Thoracic aorta (tissue), 2 donors: ENCODE data around the gene OR5B21. TPM values are rescaled to one million over a fixed set of nuclear protein-coding genes. Genes with fewer than 3 reads are reported as not detected.

Source experiments
- ATAC-seq: fragments of 150-250 bp; one replicate; pipeline ENCODE4 v1.8.0; 2017; ENCODE audit warnings: low read depth; ENCODE audit not compliant: insufficient number of reproducible peaks, low FRiP score
- DNase-seq: peaks from one replicate; pipeline ENCODE4 v3.0.0-alpha.2; 2020; ENCODE audit warnings: low spot score
- H3K27ac ChIP-seq, 2 donors: fragments of 200-600 bp; sonication (generic); 1 replicate in 1 of 2; 2 replicates in 1 of 2; pipeline ENCODE4 v1.5.1; 2016; ENCODE audit warnings: mild to moderate bottlenecking in 2 of 2, moderate library complexity in 2 of 2
- H3K27me3 ChIP-seq: fragments of 200-600 bp; sonication (generic); replicated peaks from 2 replicates; pipeline ENCODE4 v1.6.0; 2016; ENCODE audit warnings: mild to moderate bottlenecking; ENCODE audit not compliant: insufficient read depth
- H3K36me3 ChIP-seq: fragments of 200-600 bp; sonication (generic); one replicate; pipeline ENCODE4 v1.5.1; 2016
- H3K4me1 ChIP-seq, 2 donors: fragments of 200-600 bp; sonication (generic); 1 replicate in 1 of 2; 2 replicates in 1 of 2; pipeline versions ENCODE4 v1.5.1 to v1.6.0; 2016; ENCODE audit warnings: low read depth in 2 of 2, mild to moderate bottlenecking in 1 of 2; ENCODE audit not compliant: control insufficient read depth in 1 of 2
- H3K4me3 ChIP-seq: fragments of 200-600 bp; sonication (generic); 2 replicates; pipeline ENCODE4 v1.5.1; 2016; ENCODE audit warnings: mild to moderate bottlenecking
- H3K9me3 ChIP-seq: fragments of 200-600 bp; sonication (generic); 2 replicates; pipeline ENCODE4 v1.5.1; 2016
- CTCF ChIP-seq: fragments of 200-600 bp; sonication (generic); IDR thresholded peaks from one replicate; pipeline ENCODE4 v1.5.1; 2019; ENCODE audit warnings: antibody characterized with exemption
- total RNA-seq, 2 donors: library from RNA; depleted of rRNA; stranded (reverse); fragments of >200 nt; gene quantifications; one replicate each; pipeline versions ENCODE4 v1.1.0 to v1.2.3, GENCODE V29; 2016

OR5B21 gene
- total RNA-seq, 2 donors from 2014 or later = not detected

- ATAC-seq = no peak
- TF ChIP-seq CTCF = no peak
- Histone ChIP-seq H3K9me3 (no peaks in the 10 kb centered on the region), H3K36me3 (no peaks in the 10 kb centered on the region), H3K27ac (no peak overlapping the region), H3K4me1 (no peaks in the 10 kb centered on the region), H3K27me3 (no peaks in the 10 kb centered on the region), H3K4me3 (no peak overlapping the region)
- DNase-seq = no peak
Observed at GRCh38 chr11:58505849-58506248, 2.1 kb downstream of the OR5B21 start.

- H3K9me3 ChIP-seq = no peaks in the 10 kb centered on the region
- ATAC-seq (no peak), DNase-seq (no peak)
- H3K27ac ChIP-seq = no peak overlapping the region
- no peaks in the 10 kb centered on the region for H3K4me1 ChIP-seq
- H3K4me3 ChIP-seq = no peak overlapping the region
- TF ChIP-seq CTCF = no peak
- H3K27me3 ChIP-seq = no peaks in the 10 kb centered on the region
- H3K36me3 ChIP-seq = no peaks in the 10 kb centered on the region
Observed at GRCh38 chr11:58504232-58504631, 3.7 kb downstream of the OR5B21 start.

- no peak for ATAC-seq
- H3K36me3 ChIP-seq = no peaks in the 10 kb centered on the region
- no peaks in the 10 kb centered on the region for H3K27me3 ChIP-seq
- no peaks in the 10 kb centered on the region for H3K9me3 ChIP-seq
- H3K27ac ChIP-seq = no peak overlapping the region
- no peak for DNase-seq
- TF ChIP-seq CTCF = no peak
- H3K4me3 ChIP-seq = no peak overlapping the region
- H3K4me1 ChIP-seq = no peaks in the 10 kb centered on the region
Observed at GRCh38 chr11:58503361-58503856, 4.5 kb downstream of the OR5B21 start.

DNA sequence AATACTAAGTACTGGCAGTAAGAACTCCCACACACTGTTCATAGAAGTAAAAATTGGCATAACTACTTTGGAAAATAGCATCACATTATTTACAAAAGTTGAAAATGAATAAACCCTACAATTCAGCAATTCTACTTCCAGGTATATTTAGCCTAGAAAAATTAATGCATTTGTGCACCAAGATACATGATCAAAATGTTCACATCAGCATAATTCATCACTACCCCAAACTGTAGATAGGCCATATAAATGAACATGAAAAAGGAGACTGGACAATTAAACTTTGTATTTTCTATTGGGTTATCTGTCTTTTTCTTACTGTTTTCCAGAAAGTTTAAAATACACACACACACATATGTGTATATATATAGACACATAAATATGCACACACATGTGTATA lies 5.9 kb downstream of the OR5B21 start:
- Histone ChIP-seq H3K36me3 (no peaks in the 10 kb centered on the region), H3K9me3 (no peaks in the 10 kb centered on the region), H3K27ac (no peak overlapping the region), H3K4me3 (no peak overlapping the region), H3K27me3 (no peaks in the 10 kb centered on the region), H3K4me1 (no peaks in the 10 kb centered on the region)
- no peak for TF ChIP-seq CTCF
- no peak for DNase-seq
- no peak for ATAC-seq

DNA sequence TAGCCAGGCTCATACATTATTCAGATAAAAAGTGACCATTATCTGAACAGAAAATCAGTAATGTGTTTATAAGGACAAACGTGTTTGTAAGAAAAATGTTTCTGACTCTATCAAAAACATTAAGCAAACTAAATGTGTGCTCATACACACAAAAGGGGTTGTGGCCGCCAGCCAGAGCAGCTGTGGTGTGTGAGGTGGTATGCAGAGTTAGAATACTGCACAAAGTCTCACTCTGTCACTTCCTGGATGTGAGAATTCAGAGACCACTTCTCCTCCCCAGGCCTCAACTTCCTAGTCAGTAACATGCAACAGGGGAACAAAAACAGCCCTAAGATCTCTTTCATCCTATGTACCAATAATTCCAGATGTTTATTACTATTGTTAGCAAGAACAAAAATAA lies 9.4 kb downstream of the OR5B21 start:
- H3K36me3 ChIP-seq = no peaks in the 10 kb centered on the region
- no peaks in the 10 kb centered on the region for H3K27me3 ChIP-seq
- no peak for TF ChIP-seq CTCF
- no peak for DNase-seq
- no peaks in the 10 kb centered on the region for H3K9me3 ChIP-seq
- no peak for ATAC-seq
- peaks cover 5 to 20% of the 10 kb centered on the region in 2 donors for H3K4me1 ChIP-seq
- no peak overlapping the region for H3K4me3 ChIP-seq
- H3K27ac ChIP-seq = no peak overlapping the region
